OCI-LY7 (cell line): ENCODE results near the gene FASTKD1. TPM values are rescaled to one million over a fixed set of nuclear protein-coding genes. Genes with fewer than 3 reads are reported as not detected.
A peak's percentile ranks its signal among the peaks of the same experiment; 100 is the strongest.

Experiments
- BruUV-seq: library from RNA; stranded (reverse); fragments of 400-500 nt; replicated peaks from 2 replicates; lab custom pipeline; 2021; lab: Mats Ljungman, UMichigan
- CTCF ChIA-PET: fragments of 300-600 bp; sonication (Branson Sonifier 250); formaldehyde crosslinking; loops from one replicate; lab custom pipeline; 2022; ENCODE audit warnings: antibody characterized with exemption; ENCODE audit not compliant: unreplicated experiment; lab: Charles Lee
- POLR2A ChIA-PET: fragments of 300-600 bp; sonication (Branson Sonifier 250); formaldehyde crosslinking; loops from one replicate; lab custom pipeline; 2022; ENCODE audit warnings: antibody characterized with exemption; lab: Charles Lee
- DNase-seq: peaks from one replicate; pipeline ENCODE4 v3.0.0-alpha.2; 2015; ENCODE audit warnings: low spot score
- H2AFZ ChIP-seq: fragments of 200-600 bp; sonication (generic), shearing (Covaris generic); 2 replicates; pipeline ENCODE4 v1.6.1; 2014; ENCODE audit warnings: mild to moderate bottlenecking, antibody characterized with exemption, low read length, moderate library complexity
- H3K27ac ChIP-seq: fragments of 200-600 bp; sonication (generic); 2 replicates; pipeline ENCODE4 v1.5.1; 2014; ENCODE audit warnings: mixed run types, low read depth, mild to moderate bottlenecking, moderate library complexity, low read length, inconsistent platforms; ENCODE audit not compliant: poor library complexity, severe bottlenecking
- H3K36me3 ChIP-seq: fragments of 200-600 bp; sonication (generic); 2 replicates; pipeline ENCODE4 v1.6.1; 2014; ENCODE audit warnings: mild to moderate bottlenecking, antibody characterized with exemption, low read length, moderate library complexity, mixed read lengths; ENCODE audit not compliant: insufficient read depth
- H3K4me1 ChIP-seq: fragments of 200-600 bp; sonication (generic); 2 replicates; pipeline ENCODE4 v1.5.1; 2014; ENCODE audit warnings: mild to moderate bottlenecking, low read length; ENCODE audit not compliant: insufficient read depth, poor library complexity, severe bottlenecking
- H3K4me2 ChIP-seq: fragments of 200-600 bp; sonication (generic); 2 replicates; pipeline ENCODE4 v1.6.1; 2014; ENCODE audit warnings: mild to moderate bottlenecking, low read length
- H3K4me3 ChIP-seq: fragments of 200-600 bp; sonication (generic); 2 replicates; pipeline ENCODE4 v1.5.1; 2014; ENCODE audit warnings: mild to moderate bottlenecking, low read depth, low read length; ENCODE audit not compliant: poor library complexity, severe bottlenecking
- H3K79me2 ChIP-seq: fragments of 200-600 bp; sonication (generic); 2 replicates; pipeline ENCODE4 v1.6.1; 2016; ENCODE audit warnings: low read depth, mild to moderate bottlenecking, low read length, moderate library complexity, mixed read lengths; ENCODE audit not compliant: insufficient read depth
- H3K9me2 ChIP-seq: fragments of 200-600 bp; sonication (generic); 2 replicates; pipeline ENCODE4 v1.6.1; 2016; ENCODE audit warnings: mild to moderate bottlenecking, low read length, mixed read lengths; ENCODE audit not compliant: insufficient read depth
- H3K9me3 ChIP-seq: fragments of 200-600 bp; sonication (generic); 2 replicates; pipeline ENCODE4 v1.6.1; 2014; ENCODE audit warnings: mild to moderate bottlenecking, mixed run types, low read length, mixed read lengths
- H4K20me1 ChIP-seq: fragments of 200-600 bp; sonication (generic); 2 replicates; pipeline ENCODE4 v1.6.1; 2014; ENCODE audit warnings: mild to moderate bottlenecking, antibody characterized with exemption, low read length, moderate library complexity, mixed read lengths; ENCODE audit not compliant: insufficient read depth
- CTCF ChIP-seq: fragments of 200-600 bp; sonication (generic); conservative IDR thresholded peaks from 2 replicates; pipeline ENCODE4 v1.5.1; 2014; ENCODE audit warnings: mild to moderate bottlenecking, antibody characterized with exemption, low read length, moderate library complexity, mixed read lengths
- EZH2phosphoT487 ChIP-seq: fragments of 200-600 bp; sonication (generic); IDR thresholded peaks from 2 replicates; pipeline ENCODE4 v1.6.1; 2018; ENCODE audit warnings: low read depth, borderline replicate concordance, mild to moderate bottlenecking, mixed run types, antibody characterized with exemption, low read length, moderate library complexity, mixed read lengths
- intact Hi-C: fragments of 100-400 bp; cut with micrococcal nuclease; formaldehyde crosslinking; loops from one replicate; pipeline ENCODE4 v1.10.0; 2022; ENCODE audit not compliant: unreplicated experiment
- total RNA-seq, 2 experiments: library from RNA; depleted of rRNA in 1 of 2; stranded (reverse); fragments of >200 nt in 1 of 2; shearing (Covaris generic) in 1 of 2; gene quantifications; 2 replicates each; pipeline ENCODE4 v1.2.3, GENCODE V29; 2014 to 2022

FASTKD1 gene
- total RNA-seq, 2 experiments from 2014 or later, result 34.6 to 54.9 TPM

DNA sequence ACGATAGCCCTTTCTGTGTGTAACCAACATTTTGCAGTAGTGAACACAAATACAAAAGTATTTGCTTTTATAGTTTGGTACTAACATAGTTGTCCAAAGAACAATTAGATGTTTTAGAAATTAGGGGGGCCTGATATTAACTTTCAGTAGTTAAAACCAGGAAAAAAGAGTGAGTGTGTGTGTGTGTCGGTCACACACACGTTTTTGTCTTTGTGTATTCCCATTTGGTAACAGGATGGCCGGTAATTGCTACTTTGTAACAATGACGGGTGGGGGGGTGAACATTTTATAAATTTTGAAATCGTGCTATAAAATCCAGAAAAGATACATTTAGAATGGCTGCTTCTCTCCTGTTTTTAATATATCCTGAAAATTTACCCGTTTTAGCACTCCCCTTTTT is 12.0 kb upstream of the FASTKD1 start:
- peaks cover 16% of the 10 kb centered on the region; the same call in 1 of the 2 replicates for H4K20me1 ChIP-seq
- no peak for DNase-seq
- H3K4me1 ChIP-seq, result peaks cover 10% of the 10 kb centered on the region
- CTCF ChIA-PET, result no interaction called here
- POLR2A ChIA-PET, result interaction anchor here (1.0 to 1.2 kb wide), 2 partner anchors 11 to 13 kb away, joined by 3 to 4 read pairs; no protein-coding TSS in a partner anchor
- peak overlapping the region; percentile 88 for H3K4me3 ChIP-seq
- TF ChIP-seq EZH2phosphoT487 (no peak), CTCF (no peak)
- H3K27ac ChIP-seq, result peak overlapping the region; percentile 94
- H3K4me2 ChIP-seq, result peak overlapping the region; percentile 95
- no peaks in the 10 kb centered on the region for H3K9me2 ChIP-seq
- peaks cover 25% of the 10 kb centered on the region for H3K36me3 ChIP-seq
- no peak overlapping the region for H2AFZ ChIP-seq
- no TSS peak for BruUV-seq
- intact Hi-C loops, result loop anchor here (1.0 to 10.0 kb wide), 2 partner anchors 109 to 1341 kb away; partner anchors contain the start of genes CFAP210, PHOSPHO2 and STK39
- peaks cover 15% of the 10 kb centered on the region; the same call in 1 of the 2 replicates for H3K9me3 ChIP-seq
- H3K79me2 ChIP-seq, result peaks cover 62% of the 10 kb centered on the region

DNA sequence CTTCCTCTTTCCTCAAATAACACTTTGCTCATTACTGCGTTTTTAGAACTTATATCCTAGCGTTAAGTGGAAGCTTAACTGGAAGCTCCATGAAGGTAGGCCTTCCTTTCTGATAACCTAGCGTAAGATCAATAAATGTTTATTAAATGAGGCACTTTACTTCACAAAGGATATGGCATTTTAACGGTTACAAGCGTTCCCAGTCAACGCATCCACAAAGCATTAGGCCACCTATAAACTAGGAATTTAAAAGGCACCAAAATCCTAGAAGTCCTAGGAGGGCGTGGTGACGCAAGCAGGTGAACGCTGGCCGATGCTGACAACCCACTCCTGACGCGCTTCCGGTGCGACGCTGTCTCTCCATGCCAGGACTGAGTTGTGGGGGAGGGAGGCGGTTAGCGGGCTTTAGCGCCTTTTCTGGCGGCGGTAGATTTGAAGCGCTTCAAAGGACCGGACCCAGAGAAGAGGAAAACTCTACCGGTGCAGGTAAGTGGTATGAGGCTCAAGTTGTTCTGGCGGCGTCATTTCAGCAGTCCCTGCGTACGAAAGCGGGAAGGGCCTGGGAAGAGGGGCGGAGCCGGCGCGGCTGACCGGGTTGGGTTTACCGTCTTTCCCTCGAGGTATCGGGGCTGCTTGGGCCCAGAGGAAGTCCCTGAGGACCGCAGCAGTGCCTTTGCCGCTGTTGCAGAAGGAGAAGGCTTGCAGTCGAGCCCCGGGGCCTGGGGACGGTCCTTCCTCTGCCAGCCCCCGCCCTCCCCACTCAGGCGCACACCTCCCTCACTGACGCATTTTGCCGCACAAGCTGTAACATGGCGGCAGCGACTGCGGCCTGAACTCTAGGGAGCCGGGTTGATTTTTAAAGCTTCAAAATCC is 10.6 kb upstream of the FASTKD1 start, which contains the start of gene PPIG:
PPIG (plus strand) TSS at position 347 of the 873 bp plus-strand sequence. CDS start 19,691 bp downstream, outside the sequence.
- intact Hi-C loops, result loop anchor here (1.0 to 10.0 kb wide), 3 partner anchors 11 to 1339 kb away; partner anchors contain the start of genes FASTKD1, SSB and STK39
- Histone ChIP-seq H3K9me2 (no peaks in the 10 kb centered on the region), H3K4me1 (peaks cover 10% of the 10 kb centered on the region), H3K9me3 (peaks cover 15% of the 10 kb centered on the region; the same call in 1 of the 2 replicates), H3K4me2 (peak within 1 kb of the TSS; percentile 95), H3K27ac (peak within 1 kb of the TSS; percentile 94), H3K36me3 (peaks cover 14% of the 10 kb centered on the region), H2AFZ (peak within 1 kb of the TSS; percentile 83), H4K20me1 (peaks cover 16% of the 10 kb centered on the region; the same call in 1 of the 2 replicates), H3K79me2 (peaks cover 48% of the 10 kb centered on the region), H3K4me3 (peak within 1 kb of the TSS; percentile 88)
- TSS peak; percentile 85 for BruUV-seq
- no peak for TF ChIP-seq EZH2phosphoT487
- TF ChIP-seq CTCF, result no peak
- DNase-seq, result peak; percentile 94
- ChIA-PET CTCF (interaction anchor here (1.3 kb wide), 1 partner anchor 10 kb away, joined by 4 read pairs; the partner anchor contains the start of gene FASTKD1), POLR2A (interaction anchor here (0.6 to 4.3 kb wide), 5 partner anchors 12 to 699 kb away, joined by 3 to 39 read pairs (median 4); partner anchors contain the start of gene FASTKD1)
